NB4 (cell line): ENCODE results near the gene SRRD.

ENCODE experiments used
- MYC ChIP-seq: IDR thresholded peaks from 2 replicates; pipeline ENCODE4 v1.6.1; 2011; ENCODE audit warnings: low read depth, low read length
- POLR2A ChIP-seq: IDR thresholded peaks from 2 replicates; pipeline ENCODE4 v1.6.1; 2011; ENCODE audit warnings: mild to moderate bottlenecking; ENCODE audit not compliant: insufficient read length; ENCODE audit errors: extremely low read depth
- TF ChIP-seq, protein P1 (sequence below): IDR thresholded peaks from one replicate; pipeline ENCODE4 v1.5.1; 2012; ENCODE audit warnings: low read depth, low read length
- TF ChIP-seq, protein P2 (sequence below): IDR thresholded peaks from 2 replicates; pipeline ENCODE4 v1.6.1; 2011; ENCODE audit warnings: low read depth, low read length

DNA sequence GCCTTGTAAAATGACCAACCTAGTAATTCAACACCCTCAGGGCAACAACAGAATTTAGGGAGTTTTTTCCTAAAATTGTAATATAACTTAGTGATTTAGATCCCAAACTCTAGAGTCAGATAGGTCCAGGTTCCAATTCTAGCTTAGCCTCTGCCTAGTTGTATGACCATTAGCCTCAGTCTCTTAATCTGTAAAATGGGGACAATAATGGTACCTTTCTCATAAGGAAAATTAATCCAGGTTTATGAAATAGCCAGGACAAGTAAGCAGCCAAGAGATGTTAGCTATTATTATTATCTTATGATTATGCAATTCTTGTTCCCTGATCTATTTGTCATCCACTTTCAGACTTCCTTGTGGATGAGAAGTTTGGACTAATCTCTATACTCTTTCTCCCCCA, 24.5 kb downstream of the SRRD start:
- TF ChIP-seq, protein P1, sequence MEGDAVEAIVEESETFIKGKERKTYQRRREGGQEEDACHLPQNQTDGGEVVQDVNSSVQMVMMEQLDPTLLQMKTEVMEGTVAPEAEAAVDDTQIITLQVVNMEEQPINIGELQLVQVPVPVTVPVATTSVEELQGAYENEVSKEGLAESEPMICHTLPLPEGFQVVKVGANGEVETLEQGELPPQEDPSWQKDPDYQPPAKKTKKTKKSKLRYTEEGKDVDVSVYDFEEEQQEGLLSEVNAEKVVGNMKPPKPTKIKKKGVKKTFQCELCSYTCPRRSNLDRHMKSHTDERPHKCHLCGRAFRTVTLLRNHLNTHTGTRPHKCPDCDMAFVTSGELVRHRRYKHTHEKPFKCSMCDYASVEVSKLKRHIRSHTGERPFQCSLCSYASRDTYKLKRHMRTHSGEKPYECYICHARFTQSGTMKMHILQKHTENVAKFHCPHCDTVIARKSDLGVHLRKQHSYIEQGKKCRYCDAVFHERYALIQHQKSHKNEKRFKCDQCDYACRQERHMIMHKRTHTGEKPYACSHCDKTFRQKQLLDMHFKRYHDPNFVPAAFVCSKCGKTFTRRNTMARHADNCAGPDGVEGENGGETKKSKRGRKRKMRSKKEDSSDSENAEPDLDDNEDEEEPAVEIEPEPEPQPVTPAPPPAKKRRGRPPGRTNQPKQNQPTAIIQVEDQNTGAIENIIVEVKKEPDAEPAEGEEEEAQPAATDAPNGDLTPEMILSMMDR: no peak
- TF ChIP-seq POLR2A (no peak), MYC (no peak)
- TF ChIP-seq, protein P2, sequence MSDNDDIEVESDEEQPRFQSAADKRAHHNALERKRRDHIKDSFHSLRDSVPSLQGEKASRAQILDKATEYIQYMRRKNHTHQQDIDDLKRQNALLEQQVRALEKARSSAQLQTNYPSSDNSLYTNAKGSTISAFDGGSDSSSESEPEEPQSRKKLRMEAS: no peak
